Ascending aorta (tissue), 2 donors: ENCODE measurements around the gene NRAP. TPM values are rescaled to one million over a fixed set of nuclear protein-coding genes. Genes with fewer than 3 reads are reported as not detected.

Source experiments
- DNase-seq, 2 donors: peaks; one replicate each; pipeline ENCODE4 v3.0.0-alpha.2; 2019; ENCODE audit warnings: low spot score in 2 of 2
- H3K27ac ChIP-seq, 2 donors: fragments of 200-600 bp; sonication (generic); one replicate each; pipeline ENCODE4 v1.5.1; 2016 to 2017; ENCODE audit warnings: mild to moderate bottlenecking in 1 of 2
- H3K27me3 ChIP-seq: fragments of 200-600 bp; sonication (generic); one replicate; pipeline ENCODE4 v1.5.1; 2017
- H3K36me3 ChIP-seq, 2 donors: fragments of 200-600 bp; sonication (generic); one replicate each; pipeline ENCODE4 v1.5.1; 2016
- H3K4me1 ChIP-seq, 2 donors: fragments of 200-600 bp; sonication (generic); one replicate each; pipeline ENCODE4 v1.5.1; 2016 to 2017; ENCODE audit warnings: mild to moderate bottlenecking in 1 of 2
- H3K4me3 ChIP-seq, 2 donors: fragments of 200-600 bp; sonication (generic); one replicate each; pipeline ENCODE4 v1.5.1; 2016 to 2017; ENCODE audit warnings: mild to moderate bottlenecking in 1 of 2
- H3K9me3 ChIP-seq, 2 donors: fragments of 200-600 bp; sonication (generic); one replicate each; pipeline ENCODE4 v1.5.1; 2016
- CTCF ChIP-seq, 3 experiments: fragments of 200-600 bp in 2 of 3; fragments of 450-650 bp in 1 of 3; sonication (generic) in 2 of 3; IDR thresholded peaks; one replicate each; pipeline ENCODE4 v1.5.1; 2016 to 2019; ENCODE audit warnings: antibody characterized with exemption in 3 of 3, mild to moderate bottlenecking in 1 of 3, moderate library complexity in 1 of 3
- intact Hi-C: fragments of 100-400 bp; cut with DNase I; formaldehyde crosslinking; loops from one replicate; pipeline ENCODE4 v1.15.1; 2023
- total RNA-seq: library from RNA; depleted of rRNA; stranded (reverse); fragments of >200 nt; gene quantifications from one replicate; pipeline ENCODE4 v1.1.0, GENCODE V29; 2016

The NRAP gene
- not detected for total RNA-seq

GRCh38 chr10:113663908-113664307, at the start of gene NRAP:
TSS of gene NRAP (minus strand) at chr10:113664041. CDS start at chr10:113663882, 159 bp downstream.
- Histone ChIP-seq H3K36me3 (no peaks in the 10 kb centered on the region), H3K27me3 (no peaks in the 10 kb centered on the region), H3K27ac (no peak within 1 kb of the TSS), H3K4me1 (no peaks in the 10 kb centered on the region), H3K9me3 (no peaks in the 10 kb centered on the region), H3K4me3 (no peak within 1 kb of the TSS)
- DNase-seq = no peak
- intact Hi-C loops = no loop called here
- TF ChIP-seq CTCF (IDR thresholded peaks at IDR 0.05) = no peak

- intact Hi-C loops = no loop called here
- H3K27me3 ChIP-seq = no peaks in the 10 kb centered on the region
- no peak overlapping the region for H3K4me3 ChIP-seq
- peaks cover 0 to 9% of the 10 kb centered on the region in 2 donors for H3K4me1 ChIP-seq
- peaks cover 0 to 13% of the 10 kb centered on the region in 2 donors for H3K36me3 ChIP-seq
- H3K27ac ChIP-seq = no peak overlapping the region
- TF ChIP-seq CTCF (IDR thresholded peaks at IDR 0.05) = no peak
- H3K9me3 ChIP-seq = no peaks in the 10 kb centered on the region
- DNase-seq = no peak
Observed at GRCh38 chr10:113713640-113713982, 49.8 kb upstream of the NRAP start.

- H3K27ac ChIP-seq = no peak overlapping the region
- no peak for TF ChIP-seq CTCF (IDR thresholded peaks at IDR 0.05)
- peaks cover 0 to 9% of the 10 kb centered on the region in 2 donors for H3K4me1 ChIP-seq
- no peaks in the 10 kb centered on the region for H3K9me3 ChIP-seq
- H3K4me3 ChIP-seq = no peak overlapping the region
- intact Hi-C loops = no loop called here
- H3K27me3 ChIP-seq = no peaks in the 10 kb centered on the region
- DNase-seq = no peak
- H3K36me3 ChIP-seq = peaks cover 0 to 12% of the 10 kb centered on the region in 2 donors
Observed at GRCh38 chr10:113712755-113713639, 49.2 kb upstream of the NRAP start.

GRCh38 chr10:113712024-113712423, 48.2 kb upstream of the NRAP start:
- intact Hi-C loops = no loop called here
- H3K36me3 ChIP-seq = peaks cover 0 to 6% of the 10 kb centered on the region in 2 donors
- H3K4me1 ChIP-seq = peaks cover 0 to 9% of the 10 kb centered on the region in 2 donors
- DNase-seq = no peak
- no peaks in the 10 kb centered on the region for H3K27me3 ChIP-seq
- no peaks in the 10 kb centered on the region for H3K9me3 ChIP-seq
- no peak overlapping the region for H3K27ac ChIP-seq
- no peak overlapping the region for H3K4me3 ChIP-seq
- TF ChIP-seq CTCF (IDR thresholded peaks at IDR 0.05) = no peak

- H3K9me3 ChIP-seq = no peaks in the 10 kb centered on the region
Observed at GRCh38 chr10:113711142-113711541, 47.3 kb upstream of the NRAP start.

More at GRCh38 chr10:113711142-113711541, 47.3 kb upstream of the NRAP start:
- peaks cover 0 to 6% of the 10 kb centered on the region in 2 donors for H3K36me3 ChIP-seq
- intact Hi-C loops = no loop called here
- H3K4me1 ChIP-seq = peaks cover 0 to 9% of the 10 kb centered on the region in 2 donors
- H3K27me3 ChIP-seq = no peaks in the 10 kb centered on the region
- TF ChIP-seq CTCF (IDR thresholded peaks at IDR 0.05) = no peak
- no peak overlapping the region for H3K27ac ChIP-seq
- DNase-seq = no peak
- H3K4me3 ChIP-seq = no peak overlapping the region
